Stimulated activated naive CD8-positive, alpha-beta T cell treated with anti-CD3 and anti-CD28 coated beads, Interleukin-15, Interleukin-2, amounts not matched to agents 100 ng/mL and 50 ng/mL, for 24 hours (primary cell): Measurements from ENCODE around the gene SLC22A6.

Experiments
- H3K27ac Mint-ChIP-seq: one replicate; pipeline ENCODE4 v1.8.0; 2021; ENCODE audit warnings: mild to moderate bottlenecking, mixed read lengths
- H3K27me3 Mint-ChIP-seq: one replicate; pipeline ENCODE4 v1.8.0; 2021; ENCODE audit warnings: mixed read lengths
- H3K36me3 Mint-ChIP-seq: one replicate; pipeline ENCODE4 v1.8.0; 2021; ENCODE audit warnings: low read depth, mixed read lengths
- H3K4me1 Mint-ChIP-seq: one replicate; pipeline ENCODE4 v1.8.0; 2021; ENCODE audit warnings: low read depth, mixed read lengths
- H3K4me3 Mint-ChIP-seq: one replicate; pipeline ENCODE4 v1.8.0; 2021; ENCODE audit warnings: mild to moderate bottlenecking, mixed read lengths
- H3K9me3 Mint-ChIP-seq: one replicate; pipeline ENCODE4 v1.8.0; 2021; ENCODE audit warnings: mixed read lengths

Gene SLC22A6

GRCh38 chr11:62984451-62984991, at the start of gene SLC22A6:
TSS of gene SLC22A6 (minus strand) at chr11:62984967. CDS start at chr11:62984690, 277 bp downstream.
- Mint-ChIP-seq H3K27ac (no peak within 1 kb of the TSS), H3K4me3 (no peak within 1 kb of the TSS), H3K36me3 (no peaks in the 10 kb centered on the region), H3K27me3 (peaks cover 3% of the 10 kb centered on the region), H3K9me3 (no peaks in the 10 kb centered on the region), H3K4me1 (no peaks in the 10 kb centered on the region)

- Mint-ChIP-seq H3K4me3 (no peak overlapping the region), H3K36me3 (no peaks in the 10 kb centered on the region), H3K27me3 (peaks cover 20% of the 10 kb centered on the region), H3K27ac (no peak overlapping the region), H3K4me1 (no peaks in the 10 kb centered on the region), H3K9me3 (no peaks in the 10 kb centered on the region)
Observed at GRCh38 chr11:63032457-63032856, 47.7 kb upstream of the SLC22A6 start.

GRCh38 chr11:63023841-63024648, 39.3 kb upstream of the SLC22A6 start:
- Mint-ChIP-seq H3K27me3 (peaks cover 18% of the 10 kb centered on the region), H3K9me3 (no peaks in the 10 kb centered on the region), H3K36me3 (no peaks in the 10 kb centered on the region), H3K27ac (no peak overlapping the region), H3K4me1 (peaks cover 5% of the 10 kb centered on the region), H3K4me3 (no peak overlapping the region)

GRCh38 chr11:63023222-63023814, 38.6 kb upstream of the SLC22A6 start:
- Mint-ChIP-seq H3K27me3 (peaks cover 13% of the 10 kb centered on the region), H3K9me3 (no peaks in the 10 kb centered on the region), H3K27ac (no peak overlapping the region), H3K4me1 (peaks cover 5% of the 10 kb centered on the region), H3K4me3 (no peak overlapping the region), H3K36me3 (no peaks in the 10 kb centered on the region)

- Mint-ChIP-seq H3K4me1 (peaks cover 5% of the 10 kb centered on the region), H3K27ac (no peak overlapping the region), H3K9me3 (no peaks in the 10 kb centered on the region), H3K36me3 (no peaks in the 10 kb centered on the region), H3K27me3 (peaks cover 9% of the 10 kb centered on the region), H3K4me3 (no peak overlapping the region)
Observed at GRCh38 chr11:63022441-63022840, 37.7 kb upstream of the SLC22A6 start.

GRCh38 chr11:63020671-63021291, 36.0 kb upstream of the SLC22A6 start:
- H3K27ac Mint-ChIP-seq, result no peak overlapping the region
- H3K4me1 Mint-ChIP-seq, result peaks cover 5% of the 10 kb centered on the region
- H3K36me3 Mint-ChIP-seq, result no peaks in the 10 kb centered on the region
- H3K9me3 Mint-ChIP-seq, result no peaks in the 10 kb centered on the region
- H3K4me3 Mint-ChIP-seq, result no peak overlapping the region
- H3K27me3 Mint-ChIP-seq, result peaks cover 9% of the 10 kb centered on the region

GRCh38 chr11:63019506-63019905, 34.7 kb upstream of the SLC22A6 start:
- H3K9me3 Mint-ChIP-seq, result no peaks in the 10 kb centered on the region

GRCh38 chr11:63017306-63017974, 32.7 kb upstream of the SLC22A6 start:
- no peaks in the 10 kb centered on the region for H3K9me3 Mint-ChIP-seq
- no peak overlapping the region for H3K27ac Mint-ChIP-seq
- peaks cover 3% of the 10 kb centered on the region for H3K27me3 Mint-ChIP-seq
- no peaks in the 10 kb centered on the region for H3K4me1 Mint-ChIP-seq
- no peak overlapping the region for H3K4me3 Mint-ChIP-seq
- H3K36me3 Mint-ChIP-seq, result no peaks in the 10 kb centered on the region

More at GRCh38 chr11:63019506-63019905, 34.7 kb upstream of the SLC22A6 start:
- Mint-ChIP-seq H3K36me3 (no peaks in the 10 kb centered on the region), H3K4me1 (peaks cover 5% of the 10 kb centered on the region), H3K4me3 (no peak overlapping the region), H3K27me3 (peaks cover 8% of the 10 kb centered on the region), H3K27ac (no peak overlapping the region)

GRCh38 chr11:63015521-63016215, 30.9 kb upstream of the SLC22A6 start, which contains the start of gene SLC22A8:
TSS of gene SLC22A8 (minus strand) at chr11:63015841. CDS start at chr11:63014958, 883 bp downstream.
- no peaks in the 10 kb centered on the region for H3K4me1 Mint-ChIP-seq
- H3K27ac Mint-ChIP-seq, result no peak within 1 kb of the TSS
- H3K36me3 Mint-ChIP-seq, result no peaks in the 10 kb centered on the region
- no peak within 1 kb of the TSS for H3K4me3 Mint-ChIP-seq
- peaks cover 3% of the 10 kb centered on the region for H3K27me3 Mint-ChIP-seq
- no peaks in the 10 kb centered on the region for H3K9me3 Mint-ChIP-seq

GRCh38 chr11:63014408-63015055, 29.8 kb upstream of the SLC22A6 start:
- H3K9me3 Mint-ChIP-seq, result no peaks in the 10 kb centered on the region
- peaks cover 3% of the 10 kb centered on the region for H3K27me3 Mint-ChIP-seq
- H3K4me3 Mint-ChIP-seq, result no peak overlapping the region
- H3K36me3 Mint-ChIP-seq, result no peaks in the 10 kb centered on the region
- H3K4me1 Mint-ChIP-seq, result no peaks in the 10 kb centered on the region
- H3K27ac Mint-ChIP-seq, result no peak overlapping the region

GRCh38 chr11:63012839-63013238, 28.1 kb upstream of the SLC22A6 start:
- no peak overlapping the region for H3K27ac Mint-ChIP-seq
- no peaks in the 10 kb centered on the region for H3K9me3 Mint-ChIP-seq
- H3K27me3 Mint-ChIP-seq, result peaks cover 3% of the 10 kb centered on the region
- H3K4me3 Mint-ChIP-seq, result no peak overlapping the region
- H3K4me1 Mint-ChIP-seq, result no peaks in the 10 kb centered on the region
- H3K36me3 Mint-ChIP-seq, result no peaks in the 10 kb centered on the region

- peaks cover 3% of the 10 kb centered on the region for H3K27me3 Mint-ChIP-seq
- H3K27ac Mint-ChIP-seq, result no peak overlapping the region
- no peaks in the 10 kb centered on the region for H3K36me3 Mint-ChIP-seq
- H3K9me3 Mint-ChIP-seq, result no peaks in the 10 kb centered on the region
- no peaks in the 10 kb centered on the region for H3K4me1 Mint-ChIP-seq
- no peak overlapping the region for H3K4me3 Mint-ChIP-seq
Observed at GRCh38 chr11:63012430-63012829, 27.7 kb upstream of the SLC22A6 start.

- Mint-ChIP-seq H3K4me3 (no peak overlapping the region), H3K27ac (no peak overlapping the region), H3K9me3 (no peaks in the 10 kb centered on the region), H3K27me3 (peaks cover 3% of the 10 kb centered on the region), H3K36me3 (no peaks in the 10 kb centered on the region), H3K4me1 (no peaks in the 10 kb centered on the region)
Observed at GRCh38 chr11:63010934-63011439, 26.2 kb upstream of the SLC22A6 start.

GRCh38 chr11:63007920-63008319, 23.2 kb upstream of the SLC22A6 start:
- H3K36me3 Mint-ChIP-seq, result no peaks in the 10 kb centered on the region
- no peak overlapping the region for H3K4me3 Mint-ChIP-seq
- H3K9me3 Mint-ChIP-seq, result no peaks in the 10 kb centered on the region
- H3K27ac Mint-ChIP-seq, result no peak overlapping the region
- H3K27me3 Mint-ChIP-seq, result no peaks in the 10 kb centered on the region
- H3K4me1 Mint-ChIP-seq, result no peaks in the 10 kb centered on the region
